SIG-M5 treated with dmso at 0.1 percent for 504 hours (cell line): Measurements from ENCODE around the gene BNIP5.

Experiments
- DNase-seq: peaks from one replicate; lab custom pipeline; 2025; ENCODE audit not compliant: unreplicated experiment; lab: John Stamatoyannopoulos, UW

BNIP5 gene

GRCh38 chr6:36336779-36337241, at the start of gene BNIP5:
Gene BNIP5, minus strand, starts transcription at chr6:36336888. Its CDS starts 6,198 bp downstream, at chr6:36330690.
- DNase-seq = no peak

- DNase-seq = no peak
These were observed 47.4 kb upstream of the BNIP5 start for GRCh38 chr6:36384095-36384494.

- DNase-seq = no peak
These were observed 46.9 kb upstream of the BNIP5 start for GRCh38 chr6:36383606-36384005.

- DNase-seq = no peak
These were observed 46.3 kb upstream of the BNIP5 start for GRCh38 chr6:36382976-36383375.

GRCh38 chr6:36381502-36382389, 45.1 kb upstream of the BNIP5 start:
- no peak for DNase-seq

GRCh38 chr6:36380166-36380565, 43.5 kb upstream of the BNIP5 start:
- DNase-seq = no peak

- no peak for DNase-seq
These were observed 42.2 kb upstream of the BNIP5 start for GRCh38 chr6:36378936-36379335.

GRCh38 chr6:36378243-36378920, 41.7 kb upstream of the BNIP5 start:
- no peak for DNase-seq

- no peak for DNase-seq
These were observed 40.9 kb upstream of the BNIP5 start for GRCh38 chr6:36377594-36377993.

- no peak for DNase-seq
These were observed 40.1 kb upstream of the BNIP5 start for GRCh38 chr6:36376742-36377141.

GRCh38 chr6:36376183-36376582, 39.5 kb upstream of the BNIP5 start:
- DNase-seq = no peak

GRCh38 chr6:36375644-36376155, 39.0 kb upstream of the BNIP5 start:
- no peak for DNase-seq

- DNase-seq = no peak
These were observed 38.3 kb upstream of the BNIP5 start for GRCh38 chr6:36374972-36375371.

GRCh38 chr6:36374194-36374593, 37.5 kb upstream of the BNIP5 start:
- DNase-seq = no peak

- peak; percentile 29 for DNase-seq
These were observed 36.8 kb upstream of the BNIP5 start for GRCh38 chr6:36373368-36374019.

GRCh38 chr6:36372088-36372487, 35.4 kb upstream of the BNIP5 start:
- DNase-seq = no peak

- no peak for DNase-seq
These were observed 34.5 kb upstream of the BNIP5 start for GRCh38 chr6:36371211-36371610.

- DNase-seq = no peak
These were observed 34.0 kb upstream of the BNIP5 start for GRCh38 chr6:36370638-36371037.

- peak; percentile 95 for DNase-seq
These were observed 32.5 kb upstream of the BNIP5 start for GRCh38 chr6:36368921-36369865.

GRCh38 chr6:36368421-36368820, 31.7 kb upstream of the BNIP5 start:
- no peak for DNase-seq
